ENCODE measurements around the gene ITPKB. TPM values are rescaled to one million over a fixed set of nuclear protein-coding genes. Genes with fewer than 3 reads are reported as not detected.

The ITPKB gene
- total and polyA plus RNA-seq, 7 donors, result 3.9 to 14.1 (median 8.9) TPM

GRCh38 chr1:226634611-226635246 is 104.4 kb downstream of the ITPKB start:
- Histone ChIP-seq H3K27ac (no peak overlapping the region), H3K4me1 (peaks cover 20% of the 10 kb centered on the region), H3K36me3 (ENCODE audit: insufficient read depth in 1 of 2, low read depth in 1 of 2) (peaks cover 0 to 17% of the 10 kb centered on the region in 2 donors), H3K27me3 (ENCODE audit: insufficient read depth in 3 of 3, low read length in 2 of 3) (no peaks in the 10 kb centered on the region), H3K4me3 (no peak overlapping the region), H3K9me3 (no peaks in the 10 kb centered on the region)
- DNase-seq (peak in 1 of 2 donors; percentile 48), ATAC-seq (no peak)
- no peak for TF ChIP-seq CTCF (IDR thresholded peaks at IDR 0.05)
- intact Hi-C loops (cut with DNase I), result loop anchor here (1.0 to 5.0 kb wide), 5 partner anchors 52 to 194 kb away; partner anchors contain the start of gene ITPKB (in 2 of the 2)
- WGBS, 3 donors, result 84 to 88% (median 87%) methylated on average over 17 to 22 of the region's 22 CpGs

- intact Hi-C loops (cut with DNase I), result loop anchor here (1.0 to 2.0 kb wide), 3 partner anchors 53 to 195 kb away; no protein-coding TSS in a partner anchor
- Histone ChIP-seq H3K36me3 (ENCODE audit: insufficient read depth in 1 of 2, low read depth in 1 of 2) (peaks cover 0 to 12% of the 10 kb centered on the region in 2 donors), H3K9me3 (no peaks in the 10 kb centered on the region), H3K27ac (peak overlapping the region; percentile 30), H3K4me1 (peaks cover 20% of the 10 kb centered on the region), H3K4me3 (no peak overlapping the region), H3K27me3 (ENCODE audit: insufficient read depth in 3 of 3, low read length in 2 of 3) (no peaks in the 10 kb centered on the region)
- peak; percentile 78 to 92 for DNase-seq
- TF ChIP-seq CTCF (IDR thresholded peaks at IDR 0.05), result peak; percentile 97
- ATAC-seq, result peak; percentile 83 to 90 (median 86)
- WGBS, 3 donors, result 2 to 5% (median 3%) methylated on average over 6 of the region's 6 CpGs
Measured at GRCh38 chr1:226634166-226634588, 104.9 kb downstream of the ITPKB start.

- Histone ChIP-seq H3K27me3 (ENCODE audit: insufficient read depth in 3 of 3, low read length in 2 of 3) (no peaks in the 10 kb centered on the region), H3K4me3 (no peak overlapping the region), H3K27ac (peak overlapping the region; percentile 30), H3K9me3 (no peaks in the 10 kb centered on the region), H3K4me1 (peaks cover 20% of the 10 kb centered on the region), H3K36me3 (ENCODE audit: insufficient read depth in 1 of 2, low read depth in 1 of 2) (peaks cover 0 to 10% of the 10 kb centered on the region in 2 donors)
- intact Hi-C loops (cut with DNase I), result loop anchor here (1.0 to 2.0 kb wide), 3 partner anchors 53 to 195 kb away; no protein-coding TSS in a partner anchor
- DNase-seq (peak in 1 of 2 donors; percentile 39), ATAC-seq (peak; percentile 9 to 17 (median 16))
- TF ChIP-seq CTCF (IDR thresholded peaks at IDR 0.05), result no peak
- WGBS, 3 donors, result 26 to 40% (median 31%) methylated on average over 7 of the region's 7 CpGs
Measured at GRCh38 chr1:226633541-226634165, 105.4 kb downstream of the ITPKB start.

GRCh38 chr1:226632922-226633351 is 106.1 kb downstream of the ITPKB start:
- H3K4me1 ChIP-seq, result peaks cover 16% of the 10 kb centered on the region
- TF ChIP-seq CTCF (IDR thresholded peaks at IDR 0.05), result no peak
- H3K36me3 ChIP-seq (ENCODE audit: insufficient read depth in 1 of 2, low read depth in 1 of 2), result peaks cover 0 to 10% of the 10 kb centered on the region in 2 donors
- no peaks in the 10 kb centered on the region for H3K9me3 ChIP-seq
- no peak overlapping the region for H3K4me3 ChIP-seq
- DNase-seq (peak in 1 of 2 donors; percentile 47), ATAC-seq (no peak)
- no peaks in the 10 kb centered on the region for H3K27me3 ChIP-seq (ENCODE audit: insufficient read depth in 3 of 3, low read length in 2 of 3)
- H3K27ac ChIP-seq, result no peak overlapping the region
- 68 to 91% (median 79%) methylated on average over 10 of the region's 10 CpGs for WGBS, 3 donors
- intact Hi-C loops (cut with DNase I), result no loop called here

All from psoas muscle (tissue), 8 donors.